Stomach (tissue), 4 donors: Measurements from ENCODE around the gene DRAXIN.

Source experiments
- POLR2AphosphoS5 ChIP-seq, 3 donors: sonication (generic); formaldehyde crosslinking; IDR thresholded peaks; one replicate each; pipeline ENCODE4 v1.6.1; 2016; ENCODE audit warnings: antibody characterized with exemption in 3 of 3
- TF ChIP-seq, protein P1 (sequence below), 7 experiments: fragments of 450-650 bp in 4 of 7; fragments of 200-600 bp in 3 of 7; sonication (generic) in 3 of 7; IDR thresholded peaks; one replicate each; pipeline ENCODE4 v1.5.1; 2016 to 2019; ENCODE audit warnings: antibody characterized with exemption in 7 of 7, control low read depth in 2 of 7, mild to moderate bottlenecking in 1 of 7

DNA sequence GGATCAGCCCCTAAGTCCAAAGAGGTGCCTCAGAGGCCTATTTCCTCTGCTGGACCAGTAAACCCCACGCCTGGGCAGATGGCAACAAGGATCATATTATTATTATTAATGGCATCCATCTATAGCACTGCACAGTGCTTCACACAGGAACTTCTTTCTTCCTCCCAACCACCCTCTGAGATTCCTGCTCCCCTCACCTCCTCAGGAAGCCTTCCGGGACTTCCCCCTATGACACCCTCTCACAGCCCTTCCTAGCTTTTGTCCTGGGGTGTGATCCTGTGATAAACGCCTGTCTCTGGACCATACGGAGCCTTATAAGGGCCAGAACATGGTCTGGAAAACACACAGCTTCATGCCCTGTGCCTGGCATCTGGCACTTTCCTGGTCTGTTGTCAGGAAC is 40.5 kb upstream of the DRAXIN start:
- TF ChIP-seq, protein P1, sequence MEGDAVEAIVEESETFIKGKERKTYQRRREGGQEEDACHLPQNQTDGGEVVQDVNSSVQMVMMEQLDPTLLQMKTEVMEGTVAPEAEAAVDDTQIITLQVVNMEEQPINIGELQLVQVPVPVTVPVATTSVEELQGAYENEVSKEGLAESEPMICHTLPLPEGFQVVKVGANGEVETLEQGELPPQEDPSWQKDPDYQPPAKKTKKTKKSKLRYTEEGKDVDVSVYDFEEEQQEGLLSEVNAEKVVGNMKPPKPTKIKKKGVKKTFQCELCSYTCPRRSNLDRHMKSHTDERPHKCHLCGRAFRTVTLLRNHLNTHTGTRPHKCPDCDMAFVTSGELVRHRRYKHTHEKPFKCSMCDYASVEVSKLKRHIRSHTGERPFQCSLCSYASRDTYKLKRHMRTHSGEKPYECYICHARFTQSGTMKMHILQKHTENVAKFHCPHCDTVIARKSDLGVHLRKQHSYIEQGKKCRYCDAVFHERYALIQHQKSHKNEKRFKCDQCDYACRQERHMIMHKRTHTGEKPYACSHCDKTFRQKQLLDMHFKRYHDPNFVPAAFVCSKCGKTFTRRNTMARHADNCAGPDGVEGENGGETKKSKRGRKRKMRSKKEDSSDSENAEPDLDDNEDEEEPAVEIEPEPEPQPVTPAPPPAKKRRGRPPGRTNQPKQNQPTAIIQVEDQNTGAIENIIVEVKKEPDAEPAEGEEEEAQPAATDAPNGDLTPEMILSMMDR (IDR thresholded peaks at IDR 0.05) = no peak
- no peak for TF ChIP-seq POLR2AphosphoS5 (IDR thresholded peaks at IDR 0.05)
